Caco-2 (cell line): Measurements from ENCODE around the gene R3HCC1L. TPM values are rescaled to one million over a fixed set of nuclear protein-coding genes. Genes with fewer than 3 reads are reported as not detected.
A peak's percentile ranks its signal among the peaks of the same experiment; 100 is the strongest.

Experiments
- BruUV-seq: library from RNA; stranded (reverse); fragments of 400-500 nt; replicated peaks from 2 replicates; lab custom pipeline; 2021; lab: Mats Ljungman, UMichigan
- CTCF ChIA-PET: fragments of 300-600 bp; sonication (Branson Sonifier 250); formaldehyde crosslinking; loops from one replicate; lab custom pipeline; 2022; ENCODE audit warnings: antibody characterized with exemption; lab: Charles Lee
- POLR2A ChIA-PET: fragments of 300-600 bp; sonication (Branson Sonifier 250); formaldehyde crosslinking; loops from one replicate; lab custom pipeline; 2022; ENCODE audit warnings: antibody characterized with exemption; lab: Charles Lee
- DNase-seq, 2 experiments: peaks; one replicate each; pipeline versions ENCODE4 v3.0.0 to v3.0.0-alpha.2; 2020 to 2022
- H3K27me3 ChIP-seq: replicated peaks from 2 replicates; pipeline ENCODE4 v1.6.0; 2011; ENCODE audit warnings: low read length; ENCODE audit not compliant: control insufficient read depth, insufficient read depth
- H3K36me3 ChIP-seq: 2 replicates; pipeline ENCODE4 v1.5.1; 2011; ENCODE audit warnings: low read length; ENCODE audit not compliant: control insufficient read depth, insufficient read depth
- H3K4me1 ChIP-seq: fragments of 250-450 bp; sonication (Bioruptor Pico); 2 replicates; pipeline ENCODE4 v1.5.1; 2020; ENCODE audit warnings: mild to moderate bottlenecking
- H3K4me3 ChIP-seq: 2 replicates; pipeline ENCODE4 v1.5.1; 2011; ENCODE audit warnings: low read depth, mild to moderate bottlenecking, control low read depth, low read length
- H3K9me3 ChIP-seq: fragments of 250-450 bp; sonication (Bioruptor Pico); 2 replicates; pipeline ENCODE4 v1.5.1; 2020; ENCODE audit warnings: mild to moderate bottlenecking, moderate library complexity
- H3K27ac Mint-ChIP-seq: one replicate; pipeline ENCODE4 v1.8.0; 2022; ENCODE audit warnings: mixed read lengths; ENCODE audit not compliant: unreplicated experiment
- H3K27me3 Mint-ChIP-seq: one replicate; pipeline ENCODE4 v1.8.0; 2022; ENCODE audit warnings: mixed read lengths; ENCODE audit not compliant: insufficient read depth, unreplicated experiment
- H3K36me3 Mint-ChIP-seq: one replicate; pipeline ENCODE4 v1.8.0; 2022; ENCODE audit warnings: mild to moderate bottlenecking, mixed read lengths; ENCODE audit not compliant: insufficient read depth, unreplicated experiment
- H3K4me1 Mint-ChIP-seq: one replicate; pipeline ENCODE4 v1.8.0; 2022; ENCODE audit warnings: low read depth, mixed read lengths; ENCODE audit not compliant: unreplicated experiment
- H3K4me3 Mint-ChIP-seq: one replicate; pipeline ENCODE4 v1.8.0; 2022; ENCODE audit warnings: mild to moderate bottlenecking, moderate library complexity, mixed read lengths; ENCODE audit not compliant: unreplicated experiment
- H3K9me3 Mint-ChIP-seq: one replicate; pipeline ENCODE4 v1.8.0; 2022; ENCODE audit warnings: mixed read lengths; ENCODE audit not compliant: unreplicated experiment
- intact Hi-C: fragments of 100-400 bp; cut with micrococcal nuclease; formaldehyde crosslinking; loops from one replicate; pipeline ENCODE4 v1.10.0; 2022; ENCODE audit not compliant: unreplicated experiment
- total RNA-seq: library from RNA; stranded (reverse); gene quantifications from 2 replicates; pipeline ENCODE4 v1.2.3, GENCODE V29; 2022
- TF ChIP-seq, protein P1 (sequence below), 2 experiments: fragments of 200-600 bp in 1 of 2; IDR thresholded peaks; 1 replicate in 1 of 2; 2 replicates in 1 of 2; pipeline versions ENCODE4 v1.5.1 to v1.8.0; 2011 to 2022; ENCODE audit warnings: antibody characterized with exemption in 1 of 2, control low read depth in 1 of 2, inconsistent platforms in 1 of 2, low read depth in 1 of 2, low read length in 1 of 2, mild to moderate bottlenecking in 1 of 2, moderate library complexity in 1 of 2; ENCODE audit not compliant: insufficient read depth in 1 of 2, severe bottlenecking in 1 of 2, unreplicated experiment in 1 of 2

R3HCC1L gene
- total RNA-seq, 1 experiment from 2014 or later, result 16.5 TPM

DNA sequence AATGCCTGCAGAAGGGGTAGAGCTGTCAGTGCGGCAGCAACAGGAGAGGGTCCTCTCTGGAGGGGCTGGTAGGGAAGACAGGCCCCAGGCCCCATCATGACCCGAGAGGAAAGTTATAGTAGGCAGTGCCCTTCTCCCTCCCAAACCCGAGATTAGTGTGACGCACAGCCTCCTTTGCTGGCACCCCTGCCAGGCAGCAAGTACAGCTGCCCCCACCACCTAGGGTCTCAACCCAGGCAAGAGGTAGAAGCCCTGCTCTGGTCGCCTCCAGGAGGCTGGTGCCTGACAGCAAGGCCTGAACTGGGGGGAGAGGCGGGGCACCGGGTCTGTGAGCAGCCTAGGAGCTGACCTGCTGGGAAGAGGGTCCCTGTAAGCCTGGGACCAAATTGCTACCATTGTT, 118.0 kb downstream of the R3HCC1L start:
- DNase-seq, result no peak
- Mint-ChIP-seq H3K9me3 (no peaks in the 10 kb centered on the region), H3K4me3 (no peak overlapping the region), H3K36me3 (peaks cover 8% of the 10 kb centered on the region), H3K27ac (peak overlapping the region; percentile 5), H3K4me1 (no peaks in the 10 kb centered on the region), H3K27me3 (no peaks in the 10 kb centered on the region)
- ChIA-PET CTCF (no interaction called here), POLR2A (no interaction called here)
- Histone ChIP-seq H3K27me3 (no peaks in the 10 kb centered on the region), H3K4me1 (no peaks in the 10 kb centered on the region), H3K4me3 (no peak overlapping the region), H3K9me3 (no peaks in the 10 kb centered on the region), H3K36me3 (no peaks in the 10 kb centered on the region; the same call in 1 of the 2 replicates)
- TF ChIP-seq, protein P1, sequence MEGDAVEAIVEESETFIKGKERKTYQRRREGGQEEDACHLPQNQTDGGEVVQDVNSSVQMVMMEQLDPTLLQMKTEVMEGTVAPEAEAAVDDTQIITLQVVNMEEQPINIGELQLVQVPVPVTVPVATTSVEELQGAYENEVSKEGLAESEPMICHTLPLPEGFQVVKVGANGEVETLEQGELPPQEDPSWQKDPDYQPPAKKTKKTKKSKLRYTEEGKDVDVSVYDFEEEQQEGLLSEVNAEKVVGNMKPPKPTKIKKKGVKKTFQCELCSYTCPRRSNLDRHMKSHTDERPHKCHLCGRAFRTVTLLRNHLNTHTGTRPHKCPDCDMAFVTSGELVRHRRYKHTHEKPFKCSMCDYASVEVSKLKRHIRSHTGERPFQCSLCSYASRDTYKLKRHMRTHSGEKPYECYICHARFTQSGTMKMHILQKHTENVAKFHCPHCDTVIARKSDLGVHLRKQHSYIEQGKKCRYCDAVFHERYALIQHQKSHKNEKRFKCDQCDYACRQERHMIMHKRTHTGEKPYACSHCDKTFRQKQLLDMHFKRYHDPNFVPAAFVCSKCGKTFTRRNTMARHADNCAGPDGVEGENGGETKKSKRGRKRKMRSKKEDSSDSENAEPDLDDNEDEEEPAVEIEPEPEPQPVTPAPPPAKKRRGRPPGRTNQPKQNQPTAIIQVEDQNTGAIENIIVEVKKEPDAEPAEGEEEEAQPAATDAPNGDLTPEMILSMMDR (IDR thresholded peaks at IDR 0.05; ENCODE audit: insufficient read depth in 1 of 2, low read depth in 1 of 2, low read length in 1 of 2, severe bottlenecking in 1 of 2, unreplicated experiment in 1 of 2), result no peak
- no TSS peak for BruUV-seq
- intact Hi-C loops, result no loop called here

DNA sequence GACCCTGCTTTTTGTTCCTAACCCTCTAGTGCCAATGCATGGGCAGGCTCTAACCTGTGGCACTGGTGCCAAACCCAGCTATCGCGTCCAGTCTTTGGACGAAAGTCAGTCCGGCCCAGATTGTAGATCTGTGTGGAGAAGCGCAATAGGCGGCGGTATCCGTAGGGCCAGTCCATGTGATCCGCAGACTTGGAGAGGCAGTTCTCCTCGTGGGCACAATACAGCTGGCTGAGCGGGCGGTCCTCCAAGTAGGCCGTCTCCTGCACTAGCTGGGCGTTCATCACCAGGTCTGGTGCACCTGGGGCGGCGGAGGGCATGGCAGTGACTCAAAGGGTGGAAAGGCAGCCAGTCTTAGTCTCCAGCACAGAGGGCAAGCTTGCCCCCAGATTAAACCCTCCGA, 119.0 kb downstream of the R3HCC1L start:
- Mint-ChIP-seq H3K4me1 (no peaks in the 10 kb centered on the region), H3K27me3 (no peaks in the 10 kb centered on the region), H3K4me3 (no peak overlapping the region), H3K27ac (no peak overlapping the region), H3K9me3 (no peaks in the 10 kb centered on the region), H3K36me3 (peaks cover 10% of the 10 kb centered on the region)
- intact Hi-C loops, result no loop called here
- ChIA-PET POLR2A (no interaction called here), CTCF (no interaction called here)
- Histone ChIP-seq H3K27me3 (no peaks in the 10 kb centered on the region), H3K36me3 (no peaks in the 10 kb centered on the region; the same call in 1 of the 2 replicates), H3K4me1 (no peaks in the 10 kb centered on the region), H3K4me3 (no peak overlapping the region), H3K9me3 (no peaks in the 10 kb centered on the region)
- no TSS peak for BruUV-seq
- DNase-seq, result no peak
- TF ChIP-seq, protein P1 (IDR thresholded peaks at IDR 0.05; ENCODE audit: insufficient read depth in 1 of 2, low read depth in 1 of 2, low read length in 1 of 2, severe bottlenecking in 1 of 2, unreplicated experiment in 1 of 2), result no peak

DNA sequence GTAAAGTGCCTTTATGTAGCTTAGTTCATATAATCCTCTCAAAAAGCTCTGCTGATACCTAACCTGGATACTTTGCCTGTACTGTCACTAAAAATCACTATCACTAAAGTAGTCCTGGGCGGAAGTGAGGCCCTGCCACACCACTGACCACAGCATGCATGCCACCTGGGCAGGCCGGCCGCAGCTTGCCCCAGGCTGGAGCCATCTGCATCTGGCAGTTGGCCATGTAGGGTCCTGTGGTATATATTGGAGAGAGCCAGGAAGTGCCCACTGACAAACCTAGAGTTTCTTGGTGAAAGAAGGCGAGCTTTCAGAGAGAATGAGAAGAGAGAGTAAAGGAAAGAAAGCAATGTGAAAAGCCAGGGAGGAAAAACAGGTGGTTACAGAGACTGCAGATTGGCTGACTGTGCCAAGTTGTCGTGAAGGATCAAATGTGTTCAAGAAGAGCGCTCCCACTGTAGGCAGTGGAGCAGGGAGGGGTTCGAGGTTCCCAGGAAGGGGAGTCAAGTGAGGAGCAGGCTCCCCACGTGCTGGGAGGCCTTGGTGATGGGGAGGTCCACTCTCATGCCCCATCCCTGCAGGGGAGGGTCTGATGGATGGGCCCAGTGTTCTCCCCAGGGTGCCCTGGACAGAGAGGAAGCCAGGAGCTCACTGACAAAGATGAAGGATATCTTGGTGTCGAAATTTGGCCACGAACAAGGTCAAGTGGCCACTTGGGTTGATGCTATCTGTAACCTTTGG, 119.9 kb downstream of the R3HCC1L start:
- TF ChIP-seq, protein P1 (IDR thresholded peaks at IDR 0.05; ENCODE audit: insufficient read depth in 1 of 2, low read depth in 1 of 2, low read length in 1 of 2, severe bottlenecking in 1 of 2, unreplicated experiment in 1 of 2), result no peak
- peak overlapping the region; percentile 24 for H3K27ac Mint-ChIP-seq

More for the DNA sequence above, 119.9 kb downstream of the R3HCC1L start:
- Histone ChIP-seq H3K36me3 (no peaks in the 10 kb centered on the region; the same call in 1 of the 2 replicates), H3K27me3 (no peaks in the 10 kb centered on the region), H3K4me3 (no peak overlapping the region), H3K4me1 (no peaks in the 10 kb centered on the region), H3K9me3 (no peaks in the 10 kb centered on the region)
- BruUV-seq, result no TSS peak
- H3K27me3 Mint-ChIP-seq, result no peaks in the 10 kb centered on the region
- intact Hi-C loops, result no loop called here
- H3K4me3 Mint-ChIP-seq, result no peak overlapping the region
- CTCF ChIA-PET, result interaction anchor here (0.9 kb wide), 1 partner anchor 10 kb away, joined by 3 read pairs; no protein-coding TSS in a partner anchor
- DNase-seq, result no peak
- POLR2A ChIA-PET, result no interaction called here
- H3K4me1 Mint-ChIP-seq, result no peaks in the 10 kb centered on the region
- no peaks in the 10 kb centered on the region for H3K9me3 Mint-ChIP-seq
- H3K36me3 Mint-ChIP-seq, result peaks cover 15% of the 10 kb centered on the region
